NCI-H2029 (cell line): Measurements from ENCODE around the gene HMGCS2.
"Not testable (repeated sequence)": the region's sequence is repeated elsewhere in the genome, so short reads cannot be mapped to it uniquely, and the experiment has no call there.

Source experiments
- DNase-seq: peaks from one replicate; lab custom pipeline; 2025; lab: John Stamatoyannopoulos, UW

The HMGCS2 gene

DNA sequence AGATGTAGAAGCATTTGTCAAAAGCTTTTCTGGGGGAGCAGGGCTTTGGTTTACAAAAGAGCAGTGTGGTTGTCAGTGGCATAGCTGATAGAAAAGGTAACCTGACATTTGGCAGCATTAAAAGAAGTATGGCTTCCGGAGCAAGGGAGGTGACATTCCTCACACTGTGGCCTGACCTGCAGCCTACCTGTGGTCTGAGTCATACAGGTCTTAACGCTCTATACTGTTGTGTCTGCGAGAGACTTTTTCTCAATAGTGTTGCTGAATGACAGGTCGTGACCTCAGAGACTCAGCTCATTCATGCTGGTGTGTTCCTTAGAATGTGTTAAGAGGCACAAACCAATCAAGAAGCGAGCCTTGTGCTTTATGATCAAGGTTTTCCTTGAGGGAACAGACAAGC is 37.6 kb downstream of the HMGCS2 start:
- no peak for DNase-seq

DNA sequence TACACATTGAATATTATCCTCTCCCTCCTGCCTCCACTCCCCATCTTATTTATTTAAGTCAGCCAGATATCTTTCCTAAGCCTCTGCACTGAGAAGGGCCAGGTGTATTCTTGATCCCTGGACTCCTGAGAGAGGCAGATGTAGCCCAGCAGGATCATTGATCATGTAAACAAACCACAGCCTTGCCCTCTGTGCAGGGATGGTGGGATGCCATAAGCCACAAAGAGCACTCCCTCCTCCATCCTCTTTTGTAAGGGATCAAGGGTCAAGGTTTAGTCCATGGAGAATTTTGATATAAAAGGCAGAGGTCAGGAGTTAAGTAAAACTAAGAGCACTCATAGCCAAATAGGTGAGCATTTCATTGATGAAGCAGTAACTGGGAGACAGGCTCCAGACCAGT is 39.7 kb downstream of the HMGCS2 start:
- no peak for DNase-seq

DNA sequence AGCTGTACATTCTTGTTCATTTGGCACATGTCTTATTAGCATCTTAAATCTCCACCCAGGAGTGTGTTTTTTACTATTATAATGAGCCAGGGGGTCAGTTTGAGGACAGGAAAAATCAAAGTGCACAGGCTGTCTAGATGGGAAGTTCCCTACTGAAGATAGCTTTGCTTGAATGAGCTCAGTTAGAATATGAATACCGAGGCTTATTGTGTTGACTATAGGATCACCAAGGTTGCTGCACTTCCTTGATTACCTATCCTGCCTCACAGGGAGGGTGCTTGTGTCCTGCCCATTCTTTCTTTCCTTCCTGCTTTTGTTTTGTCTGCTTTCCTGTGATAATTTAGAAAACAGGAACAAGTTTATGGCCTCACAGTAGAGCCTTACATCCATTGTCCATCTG is 40.7 kb downstream of the HMGCS2 start:
- no peak for DNase-seq

DNA sequence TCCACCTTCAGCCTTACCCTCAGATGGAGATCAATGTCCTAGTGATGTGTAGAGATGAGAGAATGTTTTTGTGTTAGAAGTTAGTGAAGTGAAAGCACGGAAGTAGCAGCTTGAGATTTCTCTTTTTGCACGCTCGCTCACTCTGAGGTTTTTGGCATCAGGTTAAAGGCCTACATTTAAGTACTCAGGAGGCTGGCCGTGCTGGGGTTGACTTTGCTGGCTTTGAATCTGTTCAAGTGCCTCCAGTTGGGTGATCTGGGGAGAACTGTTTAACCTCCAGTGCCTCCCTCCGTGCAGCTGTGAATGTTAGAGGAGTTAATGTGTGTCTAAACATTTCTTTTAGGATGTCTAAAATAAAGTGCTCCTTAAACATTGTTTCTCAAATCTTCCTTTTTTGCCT is 43.1 kb downstream of the HMGCS2 start:
- DNase-seq = no peak

DNA sequence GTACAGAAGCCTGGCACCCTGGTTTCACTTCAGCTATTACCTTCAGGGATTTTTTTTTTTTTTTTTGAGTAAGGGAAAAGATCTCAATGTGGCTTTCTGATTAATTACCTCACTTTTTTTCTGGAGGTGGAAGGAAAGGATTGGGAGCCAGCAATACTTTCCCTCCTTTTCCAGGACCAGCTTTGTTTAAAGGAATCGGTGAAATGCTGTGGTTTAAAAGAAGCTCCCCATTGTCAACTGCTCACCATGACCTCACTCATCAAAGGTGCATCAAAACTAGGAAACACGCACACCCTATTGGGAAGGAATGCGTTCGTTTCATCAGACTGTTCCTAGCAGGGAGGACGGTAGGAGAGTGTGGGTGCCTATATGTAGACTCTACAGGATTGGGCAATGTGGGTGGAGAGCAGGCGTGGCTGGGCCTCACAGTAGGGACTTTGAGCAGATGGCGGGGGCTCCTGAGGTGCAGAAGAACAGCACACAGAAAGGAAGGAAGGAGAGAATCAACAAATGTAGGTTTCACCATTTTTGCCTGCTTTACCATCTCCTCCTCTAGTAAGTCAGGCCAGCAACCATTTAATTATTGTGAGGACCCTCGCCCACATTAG is 44.0 kb downstream of the HMGCS2 start:
- DNase-seq = no peak

DNA sequence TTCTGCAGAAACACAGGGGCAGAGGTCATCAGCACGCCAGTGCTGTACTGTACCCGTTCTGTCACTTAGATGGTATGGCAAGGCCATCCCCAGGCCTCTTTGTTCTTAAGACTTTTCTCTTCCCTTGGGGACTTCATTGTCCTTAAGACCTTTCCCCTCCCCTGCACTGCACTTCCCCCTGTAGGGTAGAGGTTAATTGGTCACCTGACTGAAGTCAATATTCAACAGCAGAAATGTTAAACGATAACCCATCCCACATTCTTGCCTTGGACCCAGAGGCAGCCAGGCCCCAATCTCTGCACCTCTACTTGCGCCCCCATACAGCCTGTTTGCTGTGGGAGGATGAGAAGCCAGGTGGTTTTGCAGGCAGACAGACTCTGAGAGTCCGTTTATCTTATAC is 46.8 kb downstream of the HMGCS2 start:
- no peak for DNase-seq

DNA sequence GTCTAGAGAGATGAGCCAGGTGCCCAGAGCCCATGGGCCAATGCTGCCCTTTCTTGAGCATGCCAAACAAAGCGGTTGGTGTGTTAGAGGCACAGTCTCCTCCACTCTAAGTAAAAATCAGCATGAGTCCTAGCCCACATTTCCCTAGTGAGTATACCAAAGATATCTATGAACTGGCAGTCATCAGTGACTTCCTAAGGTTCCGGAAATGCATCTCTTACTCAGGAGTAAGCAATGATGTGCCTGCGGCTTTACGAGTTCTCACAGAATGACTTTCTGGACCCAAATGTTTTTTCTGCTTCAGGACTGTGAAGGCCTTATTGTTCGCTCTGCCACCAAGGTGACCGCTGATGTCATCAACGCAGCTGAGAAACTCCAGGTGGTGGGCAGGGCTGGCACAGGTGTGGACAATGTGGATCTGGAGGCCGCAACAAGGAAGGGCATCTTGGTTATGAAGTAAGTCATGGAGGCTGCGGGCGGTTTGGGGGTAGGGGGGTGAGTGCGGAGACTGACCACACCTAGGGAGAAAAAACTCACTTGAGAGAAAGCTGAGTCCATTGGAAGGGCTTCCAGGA is 47.8 kb downstream of the HMGCS2 start:
- no peak for DNase-seq

DNA sequence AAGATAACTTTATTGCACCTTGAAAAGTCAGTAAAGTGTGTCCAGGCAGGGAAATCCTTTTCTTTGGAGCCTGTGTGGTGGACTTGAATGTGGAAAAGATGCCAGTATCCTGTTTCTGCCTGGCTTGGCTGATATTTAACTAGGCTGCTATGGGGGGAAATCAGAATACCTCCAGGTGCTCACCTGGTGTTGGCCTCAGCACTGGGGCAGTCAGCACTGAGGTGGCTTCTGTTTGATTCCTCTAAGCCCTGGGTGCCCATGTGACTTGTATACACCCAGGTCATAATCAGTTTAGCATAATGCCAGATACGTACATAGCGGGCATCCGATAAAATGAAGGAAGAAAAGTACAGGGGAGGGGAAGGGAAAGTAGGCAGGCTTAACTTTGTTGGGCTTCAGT is 49.7 kb downstream of the HMGCS2 start:
- DNase-seq = no peak

DNA sequence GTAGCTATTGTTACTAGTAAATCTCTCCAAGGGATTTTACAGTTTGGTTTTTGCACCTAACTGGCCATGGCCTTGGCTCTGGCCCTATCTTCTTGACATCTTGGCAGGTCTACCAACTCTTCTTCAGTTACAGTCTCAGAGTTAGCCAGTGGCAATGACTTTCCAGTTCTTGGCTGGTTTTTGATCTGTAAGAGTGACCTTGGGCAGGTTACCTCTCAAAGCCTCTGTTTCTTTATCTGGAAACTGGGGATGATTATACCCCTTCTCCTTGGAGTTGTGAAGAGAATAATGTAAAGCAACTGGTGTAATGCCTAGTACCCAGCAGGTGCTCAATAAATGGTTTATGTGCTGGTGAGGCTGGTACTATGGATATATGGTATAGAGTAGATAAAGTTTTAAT is 50.3 kb downstream of the HMGCS2 start:
- DNase-seq = no peak

DNA sequence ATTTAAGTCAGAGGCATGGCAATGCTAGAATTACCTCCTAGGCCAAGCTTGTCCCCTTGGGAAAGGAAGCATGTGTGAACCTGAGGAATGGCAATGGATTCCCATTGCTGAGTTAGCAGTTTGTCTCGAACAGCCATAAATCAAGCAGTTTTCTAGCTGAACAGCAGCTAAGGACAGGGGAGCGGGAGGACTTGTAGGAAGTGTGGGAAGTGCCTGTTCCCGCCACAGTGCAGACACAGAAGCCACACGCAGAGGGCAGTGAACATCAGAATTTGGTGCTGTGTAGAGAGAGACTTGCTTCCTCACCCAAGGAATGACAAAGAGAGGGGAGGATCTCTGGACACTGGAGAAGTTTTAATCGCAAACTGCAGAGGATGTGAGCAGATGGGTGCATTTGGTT is 53.2 kb downstream of the HMGCS2 start:
- no peak for DNase-seq

DNA sequence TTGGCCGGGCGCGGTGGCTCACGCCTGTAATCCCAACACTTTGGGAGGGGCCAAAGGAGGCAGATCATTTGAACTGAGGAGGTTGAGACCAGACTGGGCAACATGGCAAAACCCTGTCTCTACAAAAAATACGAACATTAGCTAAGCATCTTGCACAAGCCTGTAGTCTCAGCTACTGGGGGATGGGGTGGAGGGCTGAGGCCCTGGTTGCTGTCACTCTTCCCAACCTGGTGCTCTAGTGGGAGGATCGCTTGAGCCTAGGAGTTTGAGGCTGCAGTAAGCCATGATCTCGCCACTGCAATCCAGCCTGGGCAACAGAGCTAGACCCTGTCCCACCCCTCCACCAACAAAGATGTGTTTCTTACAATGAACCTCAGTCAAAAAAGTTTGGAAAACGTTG is 54.1 kb downstream of the HMGCS2 start:
- no peak for DNase-seq

DNA sequence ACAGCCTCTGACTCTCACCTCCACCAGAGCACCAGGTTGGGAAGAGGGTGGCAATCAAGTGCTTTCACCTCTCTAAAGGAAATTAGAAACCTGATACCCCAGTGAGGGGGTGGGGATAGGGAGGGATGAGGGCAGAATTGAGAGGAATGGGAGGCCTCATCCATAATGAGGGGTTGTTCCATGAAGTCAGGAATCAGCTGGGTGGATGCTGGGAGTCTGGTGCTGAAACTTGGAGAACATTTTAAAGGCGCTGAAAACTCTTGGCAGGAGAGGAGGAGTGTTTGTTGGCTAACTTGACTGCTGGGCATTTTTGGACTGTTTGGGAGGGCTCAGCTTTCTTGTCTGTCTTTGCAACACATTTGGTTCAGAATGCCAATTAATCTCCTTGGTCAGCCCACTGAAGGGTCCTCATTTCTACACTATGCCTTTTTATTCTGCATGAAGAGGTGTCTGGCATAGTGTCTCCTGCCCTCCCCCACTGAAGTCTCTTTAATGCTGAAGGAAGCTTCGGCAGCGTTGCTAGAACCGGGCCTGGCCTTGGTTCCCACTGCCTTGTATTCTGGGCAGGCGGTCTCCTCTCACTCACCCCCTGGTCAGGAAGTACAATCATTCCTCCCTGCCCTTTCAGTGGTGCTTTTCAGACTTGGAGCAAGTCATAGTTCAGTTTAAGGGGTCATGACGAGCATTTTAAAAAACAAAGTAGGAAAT is 54.8 kb downstream of the HMGCS2 start:
- peak; percentile 12 for DNase-seq

DNA sequence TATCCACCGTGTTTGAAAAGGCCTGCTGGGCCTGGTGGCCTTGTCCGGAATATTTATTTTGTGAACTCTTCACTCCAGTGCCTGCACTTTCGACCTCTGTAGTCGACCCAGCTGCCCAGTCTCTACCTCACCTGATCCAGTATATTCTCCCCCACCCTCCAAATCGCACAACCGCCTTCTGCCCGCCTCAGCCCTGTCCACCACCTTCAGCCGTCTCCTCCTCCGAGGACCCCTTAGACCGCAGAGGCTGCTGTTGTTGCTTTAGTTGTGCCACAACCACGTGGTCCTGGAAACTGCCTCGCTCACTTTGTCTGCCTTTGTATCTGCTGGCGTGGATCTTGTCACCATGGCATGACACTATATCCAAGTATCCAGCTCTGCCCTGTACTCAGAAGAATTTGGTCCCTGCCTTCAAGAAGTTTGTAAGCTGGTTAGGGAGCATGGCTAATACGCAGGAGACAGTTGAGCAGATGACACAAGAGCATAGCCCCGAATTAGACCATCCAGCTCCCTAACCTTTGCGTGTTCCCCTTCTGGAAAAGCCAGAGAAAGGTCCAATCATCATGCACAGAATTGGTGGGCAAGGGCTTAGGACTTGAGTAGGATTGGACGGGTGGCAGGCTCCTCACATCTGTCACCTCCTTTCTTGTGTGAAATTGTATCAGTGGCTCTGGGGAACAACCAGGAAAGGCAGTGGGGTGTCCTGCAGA is 55.5 kb downstream of the HMGCS2 start:
- DNase-seq = no peak

DNA sequence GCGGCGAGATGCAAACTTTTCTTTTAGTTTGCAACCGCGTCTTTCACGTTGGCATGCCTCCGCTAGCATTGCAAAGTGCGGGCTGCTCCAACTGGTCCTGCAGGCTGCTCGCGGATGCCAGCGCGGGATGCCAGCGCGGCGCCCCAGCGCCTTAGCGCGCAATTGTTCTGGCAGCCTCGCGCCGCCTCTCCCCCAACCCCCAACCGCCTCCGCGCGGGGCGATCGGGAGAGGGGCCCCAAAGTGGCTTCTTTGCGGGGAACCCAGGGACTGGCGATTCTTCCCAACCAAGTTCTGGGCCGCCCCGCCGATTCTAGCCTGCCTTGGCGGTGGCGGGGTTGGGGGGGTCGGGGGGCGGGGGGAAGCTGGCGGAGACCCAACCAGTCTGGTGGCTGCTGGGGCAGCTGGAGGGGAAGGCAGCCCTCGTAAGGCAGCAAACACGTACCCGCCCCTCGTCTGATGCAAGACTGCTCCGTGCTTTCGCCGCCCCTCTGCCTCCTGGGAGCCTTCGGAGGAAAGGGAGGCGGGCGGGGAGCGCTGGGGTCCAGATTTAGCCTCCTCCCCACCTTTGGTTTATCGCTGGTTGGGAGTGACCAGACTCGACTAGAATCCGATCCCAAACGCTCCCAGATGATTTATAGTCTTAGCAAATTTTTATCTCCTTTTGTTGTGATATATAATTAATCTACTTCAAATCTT is 56.2 kb downstream of the HMGCS2 start:
- DNase-seq = peak; percentile 63

DNA sequence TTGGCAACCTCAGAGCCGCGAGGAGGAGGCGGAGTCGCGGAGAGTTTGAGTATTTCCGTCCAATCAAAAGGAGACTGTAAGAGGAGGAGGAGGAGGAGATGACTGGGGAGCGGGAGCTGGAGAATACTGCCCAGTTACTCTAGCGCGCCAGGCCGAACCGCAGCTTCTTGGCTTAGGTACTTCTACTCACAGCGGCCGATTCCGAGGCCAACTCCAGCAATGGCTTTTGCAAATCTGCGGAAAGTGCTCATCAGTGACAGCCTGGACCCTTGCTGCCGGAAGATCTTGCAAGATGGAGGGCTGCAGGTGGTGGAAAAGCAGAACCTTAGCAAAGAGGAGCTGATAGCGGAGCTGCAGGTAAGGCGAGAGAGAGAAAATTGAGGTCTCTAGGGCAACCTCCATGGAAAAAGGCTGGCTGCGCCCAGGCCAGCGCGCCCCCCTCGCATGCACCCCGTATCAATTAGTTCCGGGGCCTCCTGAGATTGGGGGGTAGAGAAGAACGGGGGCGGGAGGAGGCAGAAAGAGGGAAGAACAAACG is 56.8 kb downstream of the HMGCS2 start, which contains the start of gene PHGDH:
Gene PHGDH, plus strand, starts transcription at position 131 of the 538 bp plus-strand sequence. Its CDS starts 89 bp downstream, at position 220.
- peak; percentile 65 for DNase-seq

DNA sequence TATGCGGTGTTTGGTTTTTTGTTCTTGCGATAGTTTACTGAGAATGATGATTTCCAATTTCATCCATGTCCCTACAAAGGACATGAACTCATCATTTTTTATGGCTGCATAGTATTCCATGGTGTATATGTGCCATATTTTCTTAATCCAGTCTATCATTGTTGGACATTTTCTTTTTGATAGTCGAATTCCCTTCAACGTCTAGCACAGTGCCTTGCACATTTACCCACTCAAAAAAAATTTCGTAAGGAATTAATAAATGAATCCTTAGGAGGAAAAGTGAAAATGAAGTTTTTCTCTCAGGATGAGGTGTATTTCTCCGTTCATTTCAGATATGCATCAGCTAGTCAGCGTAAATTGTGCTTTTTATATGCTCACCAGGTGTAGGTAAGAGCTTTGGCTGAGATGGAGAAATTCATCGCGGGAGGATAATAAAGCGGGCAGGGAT is 57.3 kb downstream of the HMGCS2 start:
- DNase-seq = not testable (repeated sequence)

DNA sequence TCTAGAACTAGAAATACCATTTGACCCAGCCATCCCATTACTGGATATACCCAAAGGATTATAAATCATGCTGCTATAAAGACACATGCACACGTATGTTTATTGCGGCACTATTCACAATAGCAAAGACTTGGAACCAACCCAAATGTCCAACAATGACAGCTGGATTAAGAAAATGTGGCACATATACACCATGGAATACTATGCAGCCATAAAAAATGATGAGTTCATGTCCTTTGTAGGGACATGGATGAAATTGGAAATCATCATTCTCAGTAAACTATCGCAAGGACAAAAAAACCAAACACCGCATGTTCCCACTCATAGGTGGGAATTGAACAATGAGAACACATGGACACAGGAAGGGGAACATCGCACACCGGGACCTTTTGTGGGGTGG is 62.1 kb downstream of the HMGCS2 start:
- DNase-seq = not testable (repeated sequence)

DNA sequence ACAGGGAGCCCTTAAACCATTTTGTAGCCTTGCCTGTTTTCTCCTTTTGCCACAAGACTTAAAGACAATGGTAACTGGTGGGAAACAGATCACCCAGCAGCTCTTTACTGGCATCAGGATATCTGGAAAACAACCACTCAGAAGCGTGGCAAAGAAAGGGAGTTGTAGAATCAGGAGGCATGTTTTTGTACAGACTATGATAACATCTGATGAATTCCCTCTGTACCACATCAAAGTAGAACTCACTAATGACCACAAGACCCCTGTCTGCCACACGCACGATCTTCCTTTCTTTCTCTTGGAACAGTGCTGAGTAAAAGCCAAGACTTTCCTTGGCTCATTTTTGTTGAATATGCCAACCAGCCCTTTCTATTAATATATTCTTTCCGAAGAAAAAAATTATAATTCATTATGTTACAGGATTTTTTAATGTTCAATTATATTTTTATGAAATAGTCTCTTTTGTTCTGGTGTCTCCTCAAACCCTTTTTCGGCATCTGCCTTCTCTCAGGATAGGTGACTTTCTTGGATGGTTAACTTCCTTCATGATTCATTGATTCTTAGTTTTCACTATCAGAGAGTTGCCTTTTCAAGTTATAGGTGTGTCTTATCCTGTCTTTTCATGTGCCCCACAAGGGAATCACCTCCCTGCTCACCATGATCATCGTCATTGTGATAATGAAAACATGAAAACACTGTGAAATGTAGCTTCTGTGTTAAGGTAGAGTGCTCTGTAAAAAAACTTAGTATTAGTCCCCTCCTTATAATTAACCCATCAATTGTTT is 64.8 kb downstream of the HMGCS2 start:
- no peak for DNase-seq

DNA sequence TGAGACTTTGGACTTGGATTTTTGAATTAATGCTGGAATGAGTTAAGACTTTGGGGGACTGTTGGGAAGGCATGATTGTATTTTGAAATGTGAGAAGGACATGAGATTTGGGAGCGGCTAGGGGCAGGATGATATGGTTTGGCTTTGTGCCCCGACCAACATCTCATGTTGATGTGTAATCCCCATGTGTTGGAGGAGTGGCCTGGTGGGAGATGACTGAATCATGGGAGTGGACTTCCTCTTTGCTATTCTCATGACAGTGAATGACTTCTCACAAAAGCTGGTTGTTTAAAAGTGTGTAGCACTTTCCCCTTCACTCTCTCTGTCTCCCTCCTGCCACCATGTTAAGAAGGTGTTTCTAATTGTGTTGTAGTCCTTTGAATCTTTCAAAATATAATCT is 66.3 kb downstream of the HMGCS2 start:
- DNase-seq = no peak

DNA sequence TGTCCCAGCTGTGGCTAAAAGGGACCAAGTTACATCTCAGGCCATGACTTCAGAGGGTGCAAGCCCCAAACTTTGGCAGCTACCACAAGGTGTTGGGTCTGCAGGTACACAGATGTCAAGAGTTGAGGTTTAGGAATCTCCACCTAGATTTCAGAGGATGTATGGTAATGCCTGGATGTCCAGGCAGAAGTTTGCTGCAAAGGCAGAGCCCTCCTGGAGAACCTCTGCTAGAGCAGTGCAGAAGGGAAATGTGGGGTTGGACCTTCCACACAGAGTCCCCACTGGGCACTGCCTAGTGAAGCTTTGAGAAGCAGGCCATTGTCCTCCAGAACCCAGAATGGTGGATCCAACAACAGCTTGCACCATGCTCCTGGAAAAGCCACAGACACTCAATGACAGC is 67.0 kb downstream of the HMGCS2 start:
- DNase-seq = no peak

DNA sequence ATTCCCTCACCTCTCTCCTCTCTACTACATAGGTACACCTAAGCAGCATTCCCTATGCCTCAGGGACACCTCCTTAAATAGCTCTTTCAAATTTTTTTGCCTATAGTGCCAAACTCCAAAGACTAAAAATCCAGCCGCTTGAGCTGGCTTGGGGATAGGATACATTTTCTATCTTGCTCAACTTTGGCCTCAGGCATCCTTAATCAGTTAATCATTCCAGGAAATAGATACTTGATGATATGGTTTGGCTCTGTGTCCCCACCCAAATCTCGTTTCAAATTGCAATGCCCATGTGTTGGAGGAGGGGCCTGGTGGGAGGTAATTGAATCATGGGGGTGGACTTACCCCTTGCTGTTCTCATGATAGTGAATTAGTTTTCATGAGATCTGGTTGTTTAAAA is 68.4 kb downstream of the HMGCS2 start:
- DNase-seq = no peak
